Measurements from ENCODE around the gene GALM. TPM values are rescaled to one million over a fixed set of nuclear protein-coding genes. Genes with fewer than 3 reads are reported as not detected.
A peak's percentile ranks its signal among the peaks of the same experiment; 100 is the strongest.

Gene GALM
- total and polyA plus RNA-seq, 10 of the 15 experiments (the other 5 are each of a cell fraction or from before 2014, with no cell fraction given), result 1.1 to 4.0 (median 1.7) TPM

GRCh38 chr2:38750891-38751595 is 85.1 kb downstream of the GALM start, which contains the start of gene SRSF7 (continued):
- peak; percentile 56; the same call in 1 of the 2 replicates for TF ChIP-seq REST (IDR thresholded peaks at IDR 0.05; ENCODE audit: low read depth, low read length)
- TF ChIP-seq POU2F2 (IDR thresholded peaks at IDR 0.05; ENCODE audit: borderline replicate concordance, low read depth, low read length), result peak; percentile 100
- peak; percentile 64 for TF ChIP-seq BCL3 (IDR thresholded peaks at IDR 0.05; ENCODE audit: borderline replicate concordance, insufficient read depth, low read depth, low read length, poor library complexity, severe bottlenecking)
- TF ChIP-seq SIX5 (IDR thresholded peaks at IDR 0.05; ENCODE audit: low read depth, low read length, severe bottlenecking), result peak; percentile 25
- TF ChIP-seq SP1 (IDR thresholded peaks at IDR 0.05; ENCODE audit: low read depth, low read length), result no peak
- TF ChIP-seq POLR2A (IDR thresholded peaks at IDR 0.05; ENCODE audit: low read depth, low read length), result peak; percentile 100
- TF ChIP-seq E2F8 (IDR thresholded peaks at IDR 0.05; ENCODE audit: low read depth, partially characterized antibody), result peak; percentile 20
- no peak for TF ChIP-seq ZBTB4 (CRISPR knock-in tag; IDR thresholded peaks at IDR 0.05)
- TF ChIP-seq CREM (IDR thresholded peaks at IDR 0.05; ENCODE audit: low read depth), result peak; percentile 79
- no peak for TF ChIP-seq FOS (IDR thresholded peaks at IDR 0.05; ENCODE audit: borderline replicate concordance, extremely low read depth, insufficient read length)
- TF ChIP-seq CBFB (IDR thresholded peaks at IDR 0.05; ENCODE audit: low read depth), result peak; percentile 99
- no peak for TF ChIP-seq CEBPB (IDR thresholded peaks at IDR 0.05; ENCODE audit: borderline replicate concordance in 1 of 2, low read depth in 2 of 2, low read length in 2 of 2)
- peak; percentile 76; the same call in 1 of the 2 replicates for TF ChIP-seq FOXM1 (IDR thresholded peaks at IDR 0.05; ENCODE audit: low read depth, low read length)
- TF ChIP-seq SREBF2 (IDR thresholded peaks at IDR 0.05; ENCODE audit: low read length), result peak; percentile 54; the same call in 1 of the 2 replicates
